ENCODE results near the gene JAM3. TPM values are rescaled to one million over a fixed set of nuclear protein-coding genes. Genes with fewer than 3 reads are reported as not detected.

JAM3 gene
- total RNA-seq, 4 donors from 2014 or later = 60.9 to 124 (median 96.5) TPM

- no peaks in the 10 kb centered on the region for H3K36me3 ChIP-seq
- peaks cover 0 to 27% (median 10%) of the 10 kb centered on the region in 4 donors for H3K4me1 ChIP-seq
- H3K4me3 ChIP-seq = no peak overlapping the region
- peaks cover 0 to 14% of the 10 kb centered on the region in 2 donors for H3K27me3 ChIP-seq
- TF ChIP-seq POLR2A (IDR thresholded peaks at IDR 0.05) = no peak
- TF ChIP-seq EP300 (IDR thresholded peaks at IDR 0.05) = no peak
- no peak for TF ChIP-seq CTCF (IDR thresholded peaks at IDR 0.05)
- no peak for DNase-seq (ENCODE audit: low spot score in 2 of 2)
- no peaks in the 10 kb centered on the region for H3K9me3 ChIP-seq
- WGBS, 2 donors = 62 to 73% methylated on average over 16 of the region's 16 CpGs
- no peak overlapping the region for H3K27ac ChIP-seq
Measured at GRCh38 chr11:134030853-134031252, 38.0 kb upstream of the JAM3 start.

GRCh38 chr11:134032043-134032442 is 36.8 kb upstream of the JAM3 start:
- TF ChIP-seq CTCF (IDR thresholded peaks at IDR 0.05) (no peak), POLR2A (IDR thresholded peaks at IDR 0.05) (no peak), EP300 (IDR thresholded peaks at IDR 0.05) (no peak)
- Histone ChIP-seq H3K27ac (no peak overlapping the region), H3K36me3 (no peaks in the 10 kb centered on the region), H3K4me3 (no peak overlapping the region), H3K9me3 (no peaks in the 10 kb centered on the region), H3K27me3 (peaks cover 0 to 10% of the 10 kb centered on the region in 2 donors), H3K4me1 (peaks cover 0 to 35% (median 10%) of the 10 kb centered on the region in 4 donors)
- DNase-seq (ENCODE audit: low spot score in 2 of 2) = no peak
- WGBS, 2 donors = 78 to 80% methylated on average over 6 of the region's 6 CpGs

- H3K4me1 ChIP-seq = peaks cover 0 to 38% (median 11%) of the 10 kb centered on the region in 4 donors
- DNase-seq (ENCODE audit: low spot score in 2 of 2) = no peak
- 46 to 50% methylated on average over 23 to 24 of the region's 24 CpGs for WGBS, 2 donors
- peaks cover 0 to 10% of the 10 kb centered on the region in 2 donors for H3K27me3 ChIP-seq
- no peaks in the 10 kb centered on the region for H3K9me3 ChIP-seq
- H3K27ac ChIP-seq = peak overlapping the region in 1 of 4 donors; percentile 86
- TF ChIP-seq POLR2A (IDR thresholded peaks at IDR 0.05) = no peak
- no peak overlapping the region for H3K4me3 ChIP-seq
- no peaks in the 10 kb centered on the region for H3K36me3 ChIP-seq
Measured at GRCh38 chr11:134032501-134033091, 36.3 kb upstream of the JAM3 start.

GRCh38 chr11:134033276-134033675 is 35.6 kb upstream of the JAM3 start:
- Histone ChIP-seq H3K4me3 (peak overlapping the region in 1 of 4 donors; percentile 1), H3K27me3 (peaks cover 0 to 10% of the 10 kb centered on the region in 2 donors), H3K4me1 (peaks cover 0 to 44% (median 14%) of the 10 kb centered on the region in 4 donors), H3K27ac (peak overlapping the region; percentile 41 to 89 (median 84)), H3K36me3 (no peaks in the 10 kb centered on the region), H3K9me3 (no peaks in the 10 kb centered on the region)
- WGBS, 2 donors = 55 to 76% methylated on average over 9 of the region's 9 CpGs
- TF ChIP-seq POLR2A (IDR thresholded peaks at IDR 0.05) = no peak
- TF ChIP-seq EP300 (IDR thresholded peaks at IDR 0.05) = no peak
- no peak for TF ChIP-seq CTCF (IDR thresholded peaks at IDR 0.05)
- DNase-seq (ENCODE audit: low spot score in 2 of 2) = no peak

GRCh38 chr11:134033696-134034491 is 35.0 kb upstream of the JAM3 start:
- DNase-seq (ENCODE audit: low spot score in 2 of 2) = peak; percentile 65 to 71
- Histone ChIP-seq H3K4me3 (peak overlapping the region in 2 of 4 donors; percentile 1 to 25), H3K4me1 (peaks cover 0 to 44% (median 14%) of the 10 kb centered on the region in 4 donors), H3K27me3 (peaks cover 0 to 10% of the 10 kb centered on the region in 2 donors), H3K36me3 (no peaks in the 10 kb centered on the region), H3K9me3 (no peaks in the 10 kb centered on the region), H3K27ac (peak overlapping the region; percentile 41 to 89 (median 84))
- 8% methylated on average over 15 to 17 of the region's 17 CpGs for WGBS, 2 donors
- peak in 1 of 2 donors; percentile 72 for TF ChIP-seq POLR2A (IDR thresholded peaks at IDR 0.05)
- TF ChIP-seq CTCF (IDR thresholded peaks at IDR 0.05) = no peak
- TF ChIP-seq EP300 (IDR thresholded peaks at IDR 0.05) = peak in 1 of 2 donors; percentile 81
